HAP-1 (cell line): ENCODE data around the gene APC.
"Not testable (repeated sequence)": the region's sequence is repeated elsewhere in the genome, so short reads cannot be mapped to it uniquely, and the experiment has no call there.

ENCODE experiments used
- DNase-seq, 2 experiments: peaks; one replicate each; pipeline ENCODE4 v3.0.0-alpha.2; 2016 to 2020; ENCODE audit warnings: low spot score in 2 of 2
- H3K27me3 ChIP-seq: fragments of 250-450 bp; sonication (Bioruptor Pico); 2 replicates; pipeline ENCODE4 v1.5.1; 2020; ENCODE audit warnings: low read depth, mild to moderate bottlenecking, moderate library complexity
- H3K36me3 ChIP-seq: fragments of 250-450 bp; sonication (Bioruptor Pico); replicated peaks from 2 replicates; pipeline ENCODE4 v1.5.1; 2020; ENCODE audit warnings: mild to moderate bottlenecking
- H3K4me1 ChIP-seq: fragments of 250-450 bp; sonication (Bioruptor Pico); 2 replicates; pipeline ENCODE4 v1.5.1; 2020; ENCODE audit warnings: mild to moderate bottlenecking
- H3K4me3 ChIP-seq: fragments of 250-450 bp; sonication (Bioruptor Pico); 2 replicates; pipeline ENCODE4 v1.5.1; 2020; ENCODE audit warnings: mild to moderate bottlenecking, moderate library complexity
- H3K9me3 ChIP-seq: fragments of 250-450 bp; sonication (Bioruptor Pico); 2 replicates; pipeline ENCODE4 v1.5.1; 2020; ENCODE audit warnings: mild to moderate bottlenecking, moderate library complexity
- in situ Hi-C: fragments of 300-500 bp; cut with MboI; formaldehyde crosslinking; loops from 3 replicates; pipeline ENCODE4 v1.14.3; 2020; ENCODE audit warnings: low sequenced_read_pairs, inconsistent platforms, mixed read lengths

Gene APC

GRCh38 chr5:112822456-112822855, 84.8 kb downstream of the APC start:
- Histone ChIP-seq H3K4me1 (peaks cover 2% of the 10 kb centered on the region; the same call in 1 of the 2 replicates), H3K27me3 (no peaks in the 10 kb centered on the region), H3K4me3 (no peak overlapping the region), H3K36me3 (peaks cover 12% of the 10 kb centered on the region; the same call in 1 of the 2 replicates), H3K9me3 (no peaks in the 10 kb centered on the region)
- no peak for DNase-seq
- in situ Hi-C loops: no loop called here

- DNase-seq: no peak
- peaks cover 15% of the 10 kb centered on the region; the same call in 1 of the 2 replicates for H3K36me3 ChIP-seq
- peaks cover 2% of the 10 kb centered on the region; the same call in 1 of the 2 replicates for H3K4me1 ChIP-seq
- H3K9me3 ChIP-seq: no peaks in the 10 kb centered on the region
- H3K4me3 ChIP-seq: no peak overlapping the region
- no peaks in the 10 kb centered on the region for H3K27me3 ChIP-seq
- in situ Hi-C loops: no loop called here
Observed at GRCh38 chr5:112823181-112823580, 85.5 kb downstream of the APC start.

- Histone ChIP-seq H3K4me3 (no peak overlapping the region), H3K4me1 (peaks cover 2% of the 10 kb centered on the region; the same call in 1 of the 2 replicates), H3K9me3 (no peaks in the 10 kb centered on the region), H3K27me3 (no peaks in the 10 kb centered on the region), H3K36me3 (peaks cover 15% of the 10 kb centered on the region; the same call in 1 of the 2 replicates)
- DNase-seq: no peak
- in situ Hi-C loops: no loop called here
Observed at GRCh38 chr5:112823656-112824055, 86.0 kb downstream of the APC start.

GRCh38 chr5:112824197-112824596, 86.5 kb downstream of the APC start:
- Histone ChIP-seq H3K4me3 (no peak overlapping the region), H3K4me1 (peaks cover 2% of the 10 kb centered on the region; the same call in 1 of the 2 replicates), H3K36me3 (peaks cover 15% of the 10 kb centered on the region; the same call in 1 of the 2 replicates), H3K27me3 (no peaks in the 10 kb centered on the region), H3K9me3 (no peaks in the 10 kb centered on the region)
- in situ Hi-C loops: no loop called here
- DNase-seq: no peak

- Histone ChIP-seq H3K4me3 (no peak overlapping the region), H3K36me3 (0 out of 2 replicates have a peak, but pooled peaks cover 3% of the 10 kb centered on the region), H3K9me3 (no peaks in the 10 kb centered on the region), H3K27me3 (no peaks in the 10 kb centered on the region), H3K4me1 (peaks cover 2% of the 10 kb centered on the region; the same call in 1 of the 2 replicates)
- DNase-seq: no peak
- in situ Hi-C loops: no loop called here
Observed at GRCh38 chr5:112830378-112830777, 92.7 kb downstream of the APC start.

GRCh38 chr5:112833971-112834370, 96.3 kb downstream of the APC start:
- H3K27me3 ChIP-seq: no peaks in the 10 kb centered on the region
- H3K36me3 ChIP-seq: peaks cover 14% of the 10 kb centered on the region
- in situ Hi-C loops: no loop called here

GRCh38 chr5:112844489-112844888, 106.8 kb downstream of the APC start:
- no peak for DNase-seq
- in situ Hi-C loops: no loop called here

More at GRCh38 chr5:112833971-112834370, 96.3 kb downstream of the APC start:
- Histone ChIP-seq H3K9me3 (no peaks in the 10 kb centered on the region), H3K4me1 (no peaks in the 10 kb centered on the region), H3K4me3 (no peak overlapping the region)
- DNase-seq: no peak

GRCh38 chr5:112846556-112846955, 108.9 kb downstream of the APC start:
- no peaks in the 10 kb centered on the region for H3K36me3 ChIP-seq
- no peaks in the 10 kb centered on the region for H3K9me3 ChIP-seq
- DNase-seq: no peak
- no peaks in the 10 kb centered on the region; the same call in 1 of the 2 replicates for H3K4me1 ChIP-seq
- no peak overlapping the region for H3K4me3 ChIP-seq
- no peaks in the 10 kb centered on the region for H3K27me3 ChIP-seq
- in situ Hi-C loops: no loop called here

More at GRCh38 chr5:112844489-112844888, 106.8 kb downstream of the APC start:
- no peaks in the 10 kb centered on the region for H3K27me3 ChIP-seq
- H3K36me3 ChIP-seq: no peaks in the 10 kb centered on the region
- no peaks in the 10 kb centered on the region; the same call in 1 of the 2 replicates for H3K4me1 ChIP-seq
- H3K9me3 ChIP-seq: no peaks in the 10 kb centered on the region
- no peak overlapping the region for H3K4me3 ChIP-seq

- in situ Hi-C loops: no loop called here
- Histone ChIP-seq H3K9me3 (no peaks in the 10 kb centered on the region), H3K36me3 (no peaks in the 10 kb centered on the region), H3K27me3 (no peaks in the 10 kb centered on the region), H3K4me3 (no peak overlapping the region), H3K4me1 (no peaks in the 10 kb centered on the region; the same call in 1 of the 2 replicates)
- DNase-seq: no peak
Observed at GRCh38 chr5:112847306-112847705, 109.6 kb downstream of the APC start.

GRCh38 chr5:112848116-112848811, 110.6 kb downstream of the APC start:
- Histone ChIP-seq H3K9me3 (no peaks in the 10 kb centered on the region), H3K27me3 (no peaks in the 10 kb centered on the region), H3K4me1 (no peaks in the 10 kb centered on the region; the same call in 1 of the 2 replicates), H3K36me3 (no peaks in the 10 kb centered on the region), H3K4me3 (no peak overlapping the region)
- DNase-seq: peak; percentile 29 to 87
- in situ Hi-C loops: no loop called here

- no peak for DNase-seq
- H3K36me3 ChIP-seq: no peaks in the 10 kb centered on the region
- in situ Hi-C loops: no loop called here
Observed at GRCh38 chr5:112849912-112850311, 112.2 kb downstream of the APC start.

GRCh38 chr5:112854651-112855050, 117.0 kb downstream of the APC start:
- no peak overlapping the region for H3K4me3 ChIP-seq
- H3K9me3 ChIP-seq: no peaks in the 10 kb centered on the region; the same call in 1 of the 2 replicates
- no peaks in the 10 kb centered on the region for H3K4me1 ChIP-seq
- peaks cover 4% of the 10 kb centered on the region for H3K27me3 ChIP-seq
- H3K36me3 ChIP-seq: no peaks in the 10 kb centered on the region
- DNase-seq: no peak
- in situ Hi-C loops: no loop called here

More at GRCh38 chr5:112849912-112850311, 112.2 kb downstream of the APC start:
- Histone ChIP-seq H3K27me3 (no peaks in the 10 kb centered on the region), H3K9me3 (no peaks in the 10 kb centered on the region; the same call in 1 of the 2 replicates), H3K4me3 (no peak overlapping the region), H3K4me1 (no peaks in the 10 kb centered on the region; the same call in 1 of the 2 replicates)

- Histone ChIP-seq H3K4me3 (no peak overlapping the region), H3K4me1 (peaks cover 5% of the 10 kb centered on the region), H3K36me3 (peaks cover 1% of the 10 kb centered on the region), H3K9me3 (no peaks in the 10 kb centered on the region; the same call in 1 of the 2 replicates), H3K27me3 (peaks cover 4% of the 10 kb centered on the region)
- DNase-seq: no peak
- in situ Hi-C loops: no loop called here
Observed at GRCh38 chr5:112857866-112858265, 120.2 kb downstream of the APC start.

GRCh38 chr5:112860571-112860928, 122.9 kb downstream of the APC start:
- Histone ChIP-seq H3K36me3 (peaks cover 26% of the 10 kb centered on the region), H3K4me3 (peak overlapping the region; percentile 97)
- in situ Hi-C loops, H3K9me3 ChIP-seq, H3K4me1 ChIP-seq, H3K27me3 ChIP-seq, DNase-seq: not testable (repeated sequence)
